ENCODE data around the gene SHOX.
A peak's percentile ranks its signal among the peaks of the same experiment; 100 is the strongest.
"Not testable (repeated sequence)": the region's sequence is repeated elsewhere in the genome, so short reads cannot be mapped to it uniquely, and the experiment has no call there.

The SHOX gene

DNA sequence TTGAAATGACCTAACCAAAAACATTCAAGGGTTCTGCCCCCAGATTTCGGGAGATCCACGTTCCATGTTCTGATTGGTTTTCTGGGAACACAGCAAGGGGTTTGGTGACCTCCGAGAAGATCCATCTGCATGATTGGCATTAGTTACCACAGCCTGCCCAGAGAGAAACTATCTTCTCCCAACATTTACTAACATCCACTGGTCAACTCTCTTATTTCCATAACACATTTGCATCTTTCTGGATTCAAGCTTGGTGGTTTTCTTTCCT, 15.6 kb downstream of the SHOX start:
- no peaks in the 10 kb centered on the region for H3K36me3 Mint-ChIP-seq (ENCODE audit: low read depth)
- H3K27me3 Mint-ChIP-seq (ENCODE audit: low read depth) = peaks cover 86% of the 10 kb centered on the region
- peaks cover 10% of the 10 kb centered on the region for H3K4me1 Mint-ChIP-seq
- no peak overlapping the region for H3K4me3 Mint-ChIP-seq
- no peaks in the 10 kb centered on the region for H3K9me3 Mint-ChIP-seq
- TF ChIP-seq, protein P1, sequence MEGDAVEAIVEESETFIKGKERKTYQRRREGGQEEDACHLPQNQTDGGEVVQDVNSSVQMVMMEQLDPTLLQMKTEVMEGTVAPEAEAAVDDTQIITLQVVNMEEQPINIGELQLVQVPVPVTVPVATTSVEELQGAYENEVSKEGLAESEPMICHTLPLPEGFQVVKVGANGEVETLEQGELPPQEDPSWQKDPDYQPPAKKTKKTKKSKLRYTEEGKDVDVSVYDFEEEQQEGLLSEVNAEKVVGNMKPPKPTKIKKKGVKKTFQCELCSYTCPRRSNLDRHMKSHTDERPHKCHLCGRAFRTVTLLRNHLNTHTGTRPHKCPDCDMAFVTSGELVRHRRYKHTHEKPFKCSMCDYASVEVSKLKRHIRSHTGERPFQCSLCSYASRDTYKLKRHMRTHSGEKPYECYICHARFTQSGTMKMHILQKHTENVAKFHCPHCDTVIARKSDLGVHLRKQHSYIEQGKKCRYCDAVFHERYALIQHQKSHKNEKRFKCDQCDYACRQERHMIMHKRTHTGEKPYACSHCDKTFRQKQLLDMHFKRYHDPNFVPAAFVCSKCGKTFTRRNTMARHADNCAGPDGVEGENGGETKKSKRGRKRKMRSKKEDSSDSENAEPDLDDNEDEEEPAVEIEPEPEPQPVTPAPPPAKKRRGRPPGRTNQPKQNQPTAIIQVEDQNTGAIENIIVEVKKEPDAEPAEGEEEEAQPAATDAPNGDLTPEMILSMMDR (IDR thresholded peaks at IDR 0.05; ENCODE audit: unreplicated experiment in 3 of 3) = no peak
- no peak overlapping the region for H3K27ac Mint-ChIP-seq

- TF ChIP-seq, protein P1 (IDR thresholded peaks at IDR 0.05; ENCODE audit: unreplicated experiment in 3 of 3) = no peak
- Mint-ChIP-seq H3K27ac (no peak overlapping the region), H3K4me1 (peaks cover 14% of the 10 kb centered on the region), H3K27me3 (ENCODE audit: low read depth) (peaks cover 81% of the 10 kb centered on the region), H3K36me3 (ENCODE audit: low read depth) (no peaks in the 10 kb centered on the region), H3K4me3 (no peak overlapping the region), H3K9me3 (no peaks in the 10 kb centered on the region)
These were observed 16.2 kb downstream of the SHOX start for GRCh38 chrX:646796-647195.

DNA sequence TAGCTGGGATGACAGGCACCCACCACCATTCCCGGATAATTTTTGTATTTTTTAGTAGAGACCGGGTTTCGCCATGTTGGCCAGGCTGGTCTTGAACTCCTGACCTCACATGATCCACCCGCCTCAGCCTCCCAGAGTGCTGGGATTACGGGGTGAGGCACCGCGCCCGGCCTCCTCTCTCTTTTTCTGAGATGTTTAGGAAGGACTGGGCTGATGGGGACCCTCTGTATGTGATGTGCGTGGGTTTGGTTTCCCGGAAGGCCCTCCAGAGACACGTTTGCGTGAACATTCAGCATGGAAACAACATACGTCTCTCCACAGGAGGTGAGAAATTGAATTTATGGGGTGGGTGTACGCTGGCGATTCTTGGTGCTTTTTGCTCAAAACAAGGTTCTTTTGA, 18.6 kb downstream of the SHOX start:
- Mint-ChIP-seq H3K4me3 (no peak overlapping the region), H3K9me3 (no peaks in the 10 kb centered on the region), H3K27me3 (ENCODE audit: low read depth) (peaks cover 71% of the 10 kb centered on the region), H3K36me3 (ENCODE audit: low read depth) (no peaks in the 10 kb centered on the region), H3K4me1 (peaks cover 29% of the 10 kb centered on the region), H3K27ac (peak overlapping the region in 1 of 3 experiments; percentile 3)
- TF ChIP-seq, protein P1 (IDR thresholded peaks at IDR 0.05; ENCODE audit: unreplicated experiment in 3 of 3) = no peak

DNA sequence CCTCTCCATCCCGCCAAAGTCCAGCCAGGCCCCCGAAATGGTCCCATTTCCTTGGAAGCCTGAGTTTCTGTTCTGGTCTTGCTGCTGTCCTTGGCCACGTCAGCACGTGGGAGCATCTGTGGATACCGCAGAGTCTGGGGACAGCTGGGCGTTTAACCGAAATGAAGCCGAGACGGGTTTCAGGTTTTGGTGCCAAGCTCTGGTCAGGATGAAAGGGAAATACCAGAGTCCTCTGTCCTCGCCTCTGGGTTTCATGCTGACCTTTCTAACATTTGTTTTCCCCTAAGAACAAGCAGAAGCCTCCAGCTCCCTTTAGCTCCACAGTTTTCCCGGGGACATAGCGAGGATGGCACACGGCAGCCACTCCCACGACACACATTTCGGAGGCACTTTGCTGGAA, 19.7 kb downstream of the SHOX start:
- Mint-ChIP-seq H3K9me3 (no peaks in the 10 kb centered on the region), H3K36me3 (ENCODE audit: low read depth) (no peaks in the 10 kb centered on the region), H3K4me3 (no peak overlapping the region), H3K4me1 (peaks cover 24% of the 10 kb centered on the region), H3K27ac (no peak overlapping the region), H3K27me3 (ENCODE audit: low read depth) (peaks cover 62% of the 10 kb centered on the region)
- TF ChIP-seq, protein P1 (IDR thresholded peaks at IDR 0.05; ENCODE audit: unreplicated experiment in 3 of 3) = no peak

DNA sequence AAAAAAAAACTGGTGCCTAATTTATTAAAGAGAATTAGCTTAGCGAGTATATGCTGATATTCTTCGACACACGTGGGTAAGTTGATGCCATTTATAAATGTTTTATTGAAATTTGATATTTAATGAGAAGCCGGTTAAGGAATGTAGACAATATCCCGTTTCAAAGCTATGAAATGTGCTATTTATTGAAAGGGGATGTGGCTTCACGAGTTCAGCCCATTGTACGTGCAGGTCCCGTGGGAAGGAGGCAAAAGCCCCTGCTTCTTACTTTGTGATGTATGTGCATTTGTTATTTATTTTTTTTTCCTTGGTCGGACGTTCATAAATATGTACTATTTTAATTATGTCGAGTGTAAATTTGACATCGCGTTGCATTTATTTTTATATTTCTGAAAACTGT, 20.2 kb downstream of the SHOX start:
- Mint-ChIP-seq H3K4me3 (no peak overlapping the region), H3K9me3 (no peaks in the 10 kb centered on the region), H3K27ac (no peak overlapping the region), H3K27me3 (ENCODE audit: low read depth) (peaks cover 57% of the 10 kb centered on the region), H3K36me3 (ENCODE audit: low read depth) (no peaks in the 10 kb centered on the region), H3K4me1 (peaks cover 24% of the 10 kb centered on the region)
- TF ChIP-seq, protein P1 (IDR thresholded peaks at IDR 0.05; ENCODE audit: unreplicated experiment in 3 of 3) = no peak

- not testable (repeated sequence) for H3K9me3 Mint-ChIP-seq; H3K36me3 Mint-ChIP-seq (ENCODE audit: low read depth); H3K27ac Mint-ChIP-seq; H3K4me3 Mint-ChIP-seq
- peaks cover 24% of the 10 kb centered on the region for H3K4me1 Mint-ChIP-seq
- peaks cover 46% of the 10 kb centered on the region for H3K27me3 Mint-ChIP-seq (ENCODE audit: low read depth)
These were observed 21.3 kb downstream of the SHOX start for GRCh38 chrX:651922-652321.

- Mint-ChIP-seq H3K4me1 (peaks cover 27% of the 10 kb centered on the region), H3K36me3 (ENCODE audit: low read depth) (no peaks in the 10 kb centered on the region), H3K4me3 (peak overlapping the region in 2 of 3 experiments; percentile 6 to 67), H3K9me3 (no peaks in the 10 kb centered on the region), H3K27ac (peak overlapping the region; percentile 46 to 86 (median 64)), H3K27me3 (ENCODE audit: low read depth) (peaks cover 49% of the 10 kb centered on the region)
- TF ChIP-seq, protein P1 (IDR thresholded peaks at IDR 0.05; ENCODE audit: unreplicated experiment in 3 of 3) = no peak
These were observed 21.8 kb downstream of the SHOX start for GRCh38 chrX:652341-652741.
